Measurements from ENCODE around the gene GOLGA6L2.

GOLGA6L2 gene

DNA sequence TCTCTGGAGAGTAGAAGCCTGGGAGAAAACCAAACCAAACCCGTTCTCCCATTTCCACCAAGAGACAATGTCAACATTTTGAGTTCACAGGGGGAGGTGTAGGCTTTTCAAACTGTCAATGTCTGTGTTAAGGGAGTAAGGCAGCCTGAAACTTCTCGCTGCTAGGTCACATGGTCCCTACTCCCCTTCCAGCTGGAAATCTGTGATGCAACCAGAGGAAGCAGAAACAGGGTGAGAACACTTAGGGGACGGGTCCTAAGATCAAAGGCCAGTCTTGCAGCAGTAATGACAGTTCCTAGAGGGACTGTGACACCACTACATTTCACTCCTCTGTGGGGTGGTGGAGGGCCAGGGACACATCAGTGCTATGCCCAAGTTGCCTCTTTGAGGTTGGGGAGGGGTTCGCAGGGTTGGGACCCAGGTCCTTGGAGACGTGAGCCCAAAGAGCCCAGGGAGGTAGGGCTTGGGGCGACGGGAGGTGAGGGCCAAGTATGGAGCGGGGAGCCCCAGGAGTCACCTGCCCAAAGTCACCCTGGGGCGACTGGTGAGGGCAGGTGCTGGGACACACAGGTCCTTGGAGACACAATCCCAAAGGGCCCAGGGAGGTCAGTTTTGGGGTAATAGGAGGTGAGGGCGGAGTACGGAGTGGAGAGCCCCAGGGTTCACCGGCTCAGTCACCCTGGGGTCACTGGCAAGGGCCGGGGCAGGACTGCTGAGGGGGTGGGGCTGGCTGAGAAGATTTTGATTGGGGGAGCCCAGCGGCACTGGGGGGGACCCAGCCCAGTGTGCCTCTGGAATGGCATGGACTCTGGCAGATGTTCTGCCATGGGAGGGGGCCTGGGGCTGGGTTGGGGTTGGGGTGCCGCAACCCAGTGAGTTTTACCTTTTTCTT is 582 bp downstream of the GOLGA6L2 start:
- H3K9me3 ChIP-seq (ENCODE audit: severe bottlenecking): no peaks in the 10 kb centered on the region
- H3K4me1 ChIP-seq (ENCODE audit: insufficient read depth, poor library complexity, severe bottlenecking): no peaks in the 10 kb centered on the region
- ATAC-seq (ENCODE audit: low read depth): no peak; the same call in 2 of the 3 replicates
- H3K4me3 ChIP-seq (ENCODE audit: severe bottlenecking): no peak overlapping the region
- no peak for TF ChIP-seq CTCF (IDR thresholded peaks at IDR 0.05; ENCODE audit: poor library complexity, severe bottlenecking)
- peaks cover 3% of the 10 kb centered on the region for H3K27me3 ChIP-seq (ENCODE audit: insufficient read depth, poor library complexity, severe bottlenecking)
- DNase-seq (ENCODE audit: low spot score): no peak
- no peak overlapping the region for H3K27ac ChIP-seq (ENCODE audit: poor library complexity, severe bottlenecking)
- H3K36me3 ChIP-seq (ENCODE audit: low read depth): no peaks in the 10 kb centered on the region

- Histone ChIP-seq H3K27ac (ENCODE audit: poor library complexity, severe bottlenecking) (no peak overlapping the region), H3K4me1 (ENCODE audit: insufficient read depth, poor library complexity, severe bottlenecking) (no peaks in the 10 kb centered on the region), H3K4me3 (ENCODE audit: severe bottlenecking) (no peak overlapping the region), H3K36me3 (ENCODE audit: low read depth) (no peaks in the 10 kb centered on the region), H3K27me3 (ENCODE audit: insufficient read depth, poor library complexity, severe bottlenecking) (peaks cover 3% of the 10 kb centered on the region), H3K9me3 (ENCODE audit: severe bottlenecking) (no peaks in the 10 kb centered on the region)
- no peak for ATAC-seq (ENCODE audit: low read depth)
- no peak for DNase-seq (ENCODE audit: low spot score)
- no peak for TF ChIP-seq CTCF (IDR thresholded peaks at IDR 0.05; ENCODE audit: poor library complexity, severe bottlenecking)
Observed at GRCh38 chr15:23444269-23444668, 2.8 kb downstream of the GOLGA6L2 start.

DNA sequence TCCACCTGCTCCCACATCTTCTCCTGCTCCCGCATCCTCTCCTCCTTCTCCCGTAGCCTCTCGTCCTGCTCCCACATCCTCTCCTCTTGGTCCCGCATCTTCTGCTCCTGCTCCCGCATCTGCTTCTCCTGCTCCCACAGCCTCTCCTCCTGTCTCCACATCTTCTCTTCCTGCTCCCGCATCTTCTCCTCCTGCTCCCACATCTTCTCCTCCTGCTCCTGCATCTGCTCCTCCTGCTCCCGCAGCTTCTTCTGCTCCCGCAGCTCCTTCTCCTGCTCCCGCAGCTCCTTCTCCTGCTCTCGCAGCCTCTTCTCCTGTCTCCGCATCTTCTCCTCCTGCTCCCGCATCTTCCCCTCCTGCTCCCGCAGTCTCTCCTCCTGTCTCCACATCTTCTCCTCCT is 5.8 kb downstream of the GOLGA6L2 start:
- Histone ChIP-seq H3K36me3 (ENCODE audit: low read depth) (no peaks in the 10 kb centered on the region), H3K27ac (ENCODE audit: poor library complexity, severe bottlenecking) (no peak overlapping the region), H3K9me3 (ENCODE audit: severe bottlenecking) (no peaks in the 10 kb centered on the region), H3K4me3 (ENCODE audit: severe bottlenecking) (no peak overlapping the region), H3K27me3 (ENCODE audit: insufficient read depth, poor library complexity, severe bottlenecking) (peaks cover 3% of the 10 kb centered on the region), H3K4me1 (ENCODE audit: insufficient read depth, poor library complexity, severe bottlenecking) (no peaks in the 10 kb centered on the region)
- DNase-seq (ENCODE audit: low spot score) (no peak), ATAC-seq (ENCODE audit: low read depth) (no peak)
- TF ChIP-seq CTCF (IDR thresholded peaks at IDR 0.05; ENCODE audit: poor library complexity, severe bottlenecking): no peak

GRCh38 chr15:23440596-23440995 is 6.4 kb downstream of the GOLGA6L2 start:
- Histone ChIP-seq H3K4me3 (ENCODE audit: severe bottlenecking) (no peak overlapping the region), H3K27ac (ENCODE audit: poor library complexity, severe bottlenecking) (no peak overlapping the region)
- no peak for TF ChIP-seq CTCF (IDR thresholded peaks at IDR 0.05; ENCODE audit: poor library complexity, severe bottlenecking)

GRCh38 chr15:23439513-23439912 is 7.5 kb downstream of the GOLGA6L2 start:
- TF ChIP-seq CTCF (IDR thresholded peaks at IDR 0.05; ENCODE audit: poor library complexity, severe bottlenecking): no peak
- no peaks in the 10 kb centered on the region for H3K4me1 ChIP-seq (ENCODE audit: insufficient read depth, poor library complexity, severe bottlenecking)
- H3K36me3 ChIP-seq (ENCODE audit: low read depth): no peaks in the 10 kb centered on the region
- ATAC-seq (ENCODE audit: low read depth): no peak; the same call in 2 of the 3 replicates
- H3K4me3 ChIP-seq (ENCODE audit: severe bottlenecking): no peak overlapping the region
- no peak overlapping the region for H3K27ac ChIP-seq (ENCODE audit: poor library complexity, severe bottlenecking)
- H3K27me3 ChIP-seq (ENCODE audit: insufficient read depth, poor library complexity, severe bottlenecking): peaks cover 3% of the 10 kb centered on the region
- no peaks in the 10 kb centered on the region for H3K9me3 ChIP-seq (ENCODE audit: severe bottlenecking)
- DNase-seq (ENCODE audit: low spot score): no peak

More at GRCh38 chr15:23440596-23440995, 6.4 kb downstream of the GOLGA6L2 start:
- Histone ChIP-seq H3K36me3 (ENCODE audit: low read depth) (no peaks in the 10 kb centered on the region), H3K9me3 (ENCODE audit: severe bottlenecking) (no peaks in the 10 kb centered on the region), H3K4me1 (ENCODE audit: insufficient read depth, poor library complexity, severe bottlenecking) (no peaks in the 10 kb centered on the region), H3K27me3 (ENCODE audit: insufficient read depth, poor library complexity, severe bottlenecking) (peaks cover 3% of the 10 kb centered on the region)
- no peak for ATAC-seq (ENCODE audit: low read depth)
- no peak for DNase-seq (ENCODE audit: low spot score)

Data from RWPE2 (cell line).